Endothelial cell of umbilical vein (primary cell): ENCODE results near the gene CFAP70. TPM values are rescaled to one million over a fixed set of nuclear protein-coding genes. Genes with fewer than 3 reads are reported as not detected.

Experiments used
- BruUV-seq: library from RNA; stranded (reverse); fragments of 400-500 nt; replicated peaks from 2 replicates; lab custom pipeline; 2021; lab: Mats Ljungman, UMichigan
- CTCF ChIA-PET: fragments of 300-600, 350-600 bp; sonication (Branson Sonifier 250); formaldehyde crosslinking; loops from one replicate; lab custom pipeline; 2021; ENCODE audit warnings: antibody characterized with exemption, inconsistent platforms; lab: Charles Lee
- POLR2A ChIA-PET: fragments of 300-600, 350-600 bp; sonication (Branson Sonifier 250); formaldehyde crosslinking; loops from one replicate; lab custom pipeline; 2021; ENCODE audit warnings: antibody characterized with exemption, inconsistent platforms; lab: Charles Lee
- DNase-seq: peaks from one replicate; pipeline ENCODE4 v3.0.0-alpha.2; 2011; ENCODE audit warnings: low read depth, low spot score
- FAIRE-seq: peaks from 2 replicates; lab custom pipeline; 2011; peaks lifted over from hg19 to GRCh38; lab: Jason Lieb, UNC
- H2AFZ ChIP-seq: 2 replicates; pipeline ENCODE4 v1.6.0; 2012; ENCODE audit warnings: low read depth, low read length, control low read depth, inconsistent platforms
- H3K27ac ChIP-seq: 2 replicates; pipeline ENCODE4 v1.5.1; 2011; ENCODE audit warnings: low read depth, mild to moderate bottlenecking, control low read depth, low read length, moderate library complexity; ENCODE audit not compliant: insufficient read depth
- H3K27me3 ChIP-seq, 2 experiments: 2 replicates each; pipeline versions ENCODE4 v1.6.0 to v1.6.1; 2011; ENCODE audit warnings: low read length in 2 of 2, mixed read lengths in 1 of 2; ENCODE audit not compliant: control insufficient read depth in 2 of 2, insufficient read depth in 2 of 2
- H3K36me3 ChIP-seq, 2 experiments: 2 replicates in 1 of 2; 3 replicates in 1 of 2; pipeline ENCODE4 v1.5.1; 2011; ENCODE audit warnings: low read length in 2 of 2, mild to moderate bottlenecking in 1 of 2, moderate library complexity in 1 of 2; ENCODE audit not compliant: control insufficient read depth in 2 of 2, insufficient read depth in 2 of 2; ENCODE audit errors: extremely low read depth in 1 of 2
- H3K4me1 ChIP-seq: 3 replicates; pipeline ENCODE4 v1.5.1; 2011; ENCODE audit warnings: mild to moderate bottlenecking, low read length; ENCODE audit not compliant: control insufficient read depth, insufficient read depth; ENCODE audit errors: extremely low read depth
- H3K4me2 ChIP-seq: 2 replicates; pipeline ENCODE4 v1.6.1; 2011; ENCODE audit warnings: low read length, control low read depth, mixed read lengths; ENCODE audit not compliant: insufficient read depth
- H3K4me3 ChIP-seq, 3 experiments: fragments of 200-600 bp in 1 of 3; sonication (generic), shearing (Covaris generic) in 1 of 3; replicated peaks in 1 of 3; 2 replicates each; pipeline ENCODE4 v1.5.1; 2011 to 2016; ENCODE audit warnings: control low read depth in 3 of 3, low read length in 3 of 3, mild to moderate bottlenecking in 2 of 3, inconsistent platforms in 1 of 3, low read depth in 1 of 3, moderate library complexity in 1 of 3; ENCODE audit not compliant: insufficient read depth in 1 of 3
- H3K79me2 ChIP-seq: 2 replicates; pipeline ENCODE4 v1.6.0; 2012; ENCODE audit warnings: low read length, inconsistent platforms; ENCODE audit not compliant: control insufficient read depth, insufficient read depth
- H3K9ac ChIP-seq: replicated peaks from 2 replicates; pipeline ENCODE3; 2011; ENCODE audit warnings: low read length, control low read depth; ENCODE audit not compliant: insufficient read depth; ENCODE audit errors: extremely low read depth
- H3K9me1 ChIP-seq: replicated peaks from 3 replicates; pipeline ENCODE4 v1.6.0; 2011; ENCODE audit warnings: mild to moderate bottlenecking, low read length; ENCODE audit not compliant: control insufficient read depth, insufficient read depth; ENCODE audit errors: extremely low read depth
- H3K9me3 ChIP-seq: replicated peaks from 2 replicates; pipeline ENCODE4 v1.5.1; 2012; ENCODE audit warnings: low read length, inconsistent platforms; ENCODE audit not compliant: control insufficient read depth, insufficient read depth
- H4K20me1 ChIP-seq: replicated peaks from 2 replicates; pipeline ENCODE3; 2011; ENCODE audit warnings: mild to moderate bottlenecking, low read length; ENCODE audit not compliant: control insufficient read depth, insufficient read depth; ENCODE audit errors: extremely low read depth
- CTCF ChIP-seq, 2 donors: IDR thresholded peaks; 1 replicate in 1 of 2; 2 replicates in 1 of 2; pipeline ENCODE4 v1.5.1; 2011; ENCODE audit warnings: low read length in 2 of 2, mild to moderate bottlenecking in 2 of 2, moderate library complexity in 2 of 2, control low read depth in 1 of 2, inconsistent platforms in 1 of 2, low read depth in 1 of 2; ENCODE audit not compliant: insufficient read depth in 1 of 2; ENCODE audit errors: extremely low read depth in 1 of 2
- EZH2 ChIP-seq: IDR thresholded peaks from 2 replicates; pipeline ENCODE4 v1.6.1; 2012; ENCODE audit warnings: borderline replicate concordance, low read depth, mild to moderate bottlenecking, moderate library complexity, low read length, inconsistent platforms; ENCODE audit not compliant: severe bottlenecking
- FOS ChIP-seq: IDR thresholded peaks from 2 replicates; pipeline ENCODE4 v1.6.1; 2011; ENCODE audit warnings: mild to moderate bottlenecking, low read length, moderate library complexity, borderline replicate concordance; ENCODE audit not compliant: insufficient read depth
- GATA2 ChIP-seq: IDR thresholded peaks from 2 replicates; pipeline ENCODE4 v1.7.0; 2011; ENCODE audit warnings: low read depth, mild to moderate bottlenecking, moderate library complexity, mixed read lengths, low read length; ENCODE audit not compliant: insufficient read length, insufficient read depth
- JUN ChIP-seq: IDR thresholded peaks from 2 replicates; pipeline ENCODE4 v1.6.1; 2011; ENCODE audit warnings: borderline replicate concordance, low read depth; ENCODE audit not compliant: insufficient read length, insufficient read depth
- MAX ChIP-seq: IDR thresholded peaks from 2 replicates; pipeline ENCODE4 v1.6.1; 2011; ENCODE audit not compliant: insufficient read depth, insufficient read length
- MYC ChIP-seq: IDR thresholded peaks from one replicate; pipeline ENCODE4 v1.6.1; 2011; ENCODE audit warnings: mild to moderate bottlenecking, low read depth, low read length
- POLR2A ChIP-seq: IDR thresholded peaks from 2 replicates; pipeline ENCODE4 v1.6.1; 2012; ENCODE audit warnings: low read depth, mild to moderate bottlenecking, control low read depth, low read length
- POLR2AphosphoS5 ChIP-seq: IDR thresholded peaks from 2 replicates; pipeline ENCODE4 v1.6.1; 2012; ENCODE audit warnings: low read depth, mild to moderate bottlenecking, control low read depth, low read length, moderate library complexity; ENCODE audit not compliant: insufficient read depth
- dilution Hi-C: fragments of 300-500 bp; cut with MboI; formaldehyde crosslinking; loops from one replicate; pipeline ENCODE4 v1.15.0; 2019; ENCODE audit warnings: low sequenced_read_pairs; ENCODE audit not compliant: extremely low pct_ligation_motif_present
- intact Hi-C: fragments of 100-400 bp; cut with micrococcal nuclease; formaldehyde crosslinking; loops from one replicate; pipeline ENCODE4 v1.10.0; 2022
- polyA plus RNA-seq, 4 experiments: library from polyadenylated mRNA; depleted of rRNA in 3 of 4; stranded (reverse) in 3 of 4; unstranded in 1 of 4; fragments of >200 nt; gene quantifications; 2 replicates each; pipeline versions ENCODE4 v1.2.1 to v1.2.3, GENCODE V29; 2011 to 2012; ENCODE audit warnings: missing spikeins in 1 of 4
- total RNA-seq: library from RNA; stranded (reverse); gene quantifications from 2 replicates; pipeline ENCODE4 v1.2.3, GENCODE V29; 2021

CFAP70 gene
- total and polyA plus RNA-seq, 2 donors (not counting 3 experiments of a cell fraction or from before 2014, with no cell fraction given) = 0.19 to 0.27 TPM

- Histone ChIP-seq H3K27ac (no peak overlapping the region), H3K4me3 (no peak overlapping the region), H3K9me1 (no peaks in the 10 kb centered on the region), H3K9ac (no peak overlapping the region), H3K4me2 (no peak overlapping the region), H4K20me1 (no peaks in the 10 kb centered on the region), H3K9me3 (no peaks in the 10 kb centered on the region), H3K4me1 (no peaks in the 10 kb centered on the region), H3K79me2 (no peaks in the 10 kb centered on the region), H2AFZ (no peak overlapping the region), H3K27me3 (no peaks in the 10 kb centered on the region), H3K36me3 (peaks cover 2 to 3% of the 10 kb centered on the region in 2 experiments)
- ChIA-PET CTCF (no interaction called here), POLR2A (no interaction called here)
- DNase-seq = no peak
- TF ChIP-seq MAX = no peak
- TF ChIP-seq POLR2A = no peak
- no peak for TF ChIP-seq GATA2
- TF ChIP-seq POLR2AphosphoS5 = no peak
- no peak for TF ChIP-seq FOS
- no peak for TF ChIP-seq CTCF (IDR thresholded peaks at IDR 0.05; ENCODE audit: extremely low read depth in 1 of 2, insufficient read depth in 1 of 2, low read depth in 1 of 2, low read length in 2 of 2)
- TF ChIP-seq EZH2 = no peak
- TF ChIP-seq JUN = no peak
- no peak for TF ChIP-seq MYC
- dilution Hi-C loops = no loop called here
- FAIRE-seq = no peak
- BruUV-seq = no TSS peak
- intact Hi-C loops = no loop called here
Measured at GRCh38 chr10:73220989-73221388, 137.7 kb downstream of the CFAP70 start.
